GM23338 (cell line): ENCODE results near the gene CAMTA1.

Source experiments
- EZH2 ChIP-seq: fragments of 200-600 bp; sonication (generic); IDR thresholded peaks from one replicate; pipeline ENCODE4 v1.8.0; 2017; ENCODE audit warnings: antibody characterized with exemption, mild to moderate bottlenecking, low read depth; ENCODE audit not compliant: unreplicated experiment
- EZH2phosphoT487 ChIP-seq: fragments of 200-600 bp; sonication (generic); IDR thresholded peaks from one replicate; pipeline ENCODE4 v1.8.1; 2018; ENCODE audit warnings: antibody characterized with exemption; ENCODE audit not compliant: unreplicated experiment
- TF ChIP-seq, protein P1 (sequence below), 2 experiments: fragments of 200-600 bp in 1 of 2; sonication (generic) in 1 of 2; conservative IDR thresholded peaks; 2 replicates each; pipeline versions ENCODE4 v1.5.1 to v1.6.1; 2016 to 2017; ENCODE audit warnings: antibody characterized with exemption in 2 of 2, low read depth in 2 of 2, mild to moderate bottlenecking in 2 of 2, moderate library complexity in 1 of 2
- TF ChIP-seq, protein P2 (sequence below): IDR thresholded peaks from one replicate; pipeline ENCODE4 v1.6.1; 2018; ENCODE audit warnings: antibody characterized with exemption; ENCODE audit not compliant: unreplicated experiment

DNA sequence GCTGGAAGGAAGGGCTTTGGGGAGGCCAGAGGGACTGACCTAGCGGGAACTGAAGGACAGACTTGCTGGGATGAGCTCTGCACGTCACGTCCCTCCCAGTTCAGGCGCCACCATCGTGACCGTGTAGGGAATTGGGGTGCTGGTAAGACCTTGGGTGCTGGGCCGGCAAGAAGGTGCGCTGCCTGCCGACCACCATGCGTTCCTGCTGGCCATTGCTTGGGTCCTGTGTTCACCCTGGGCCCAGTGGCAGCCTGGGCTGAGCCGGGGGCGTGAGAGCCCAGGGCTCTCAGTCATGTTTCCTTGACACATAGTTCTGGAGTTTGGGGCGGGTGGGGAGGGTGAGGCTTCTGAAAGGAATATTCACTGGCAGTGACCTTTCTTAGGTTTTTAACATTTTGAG, 176.0 kb downstream of the CAMTA1 start:
- TF ChIP-seq, protein P1, sequence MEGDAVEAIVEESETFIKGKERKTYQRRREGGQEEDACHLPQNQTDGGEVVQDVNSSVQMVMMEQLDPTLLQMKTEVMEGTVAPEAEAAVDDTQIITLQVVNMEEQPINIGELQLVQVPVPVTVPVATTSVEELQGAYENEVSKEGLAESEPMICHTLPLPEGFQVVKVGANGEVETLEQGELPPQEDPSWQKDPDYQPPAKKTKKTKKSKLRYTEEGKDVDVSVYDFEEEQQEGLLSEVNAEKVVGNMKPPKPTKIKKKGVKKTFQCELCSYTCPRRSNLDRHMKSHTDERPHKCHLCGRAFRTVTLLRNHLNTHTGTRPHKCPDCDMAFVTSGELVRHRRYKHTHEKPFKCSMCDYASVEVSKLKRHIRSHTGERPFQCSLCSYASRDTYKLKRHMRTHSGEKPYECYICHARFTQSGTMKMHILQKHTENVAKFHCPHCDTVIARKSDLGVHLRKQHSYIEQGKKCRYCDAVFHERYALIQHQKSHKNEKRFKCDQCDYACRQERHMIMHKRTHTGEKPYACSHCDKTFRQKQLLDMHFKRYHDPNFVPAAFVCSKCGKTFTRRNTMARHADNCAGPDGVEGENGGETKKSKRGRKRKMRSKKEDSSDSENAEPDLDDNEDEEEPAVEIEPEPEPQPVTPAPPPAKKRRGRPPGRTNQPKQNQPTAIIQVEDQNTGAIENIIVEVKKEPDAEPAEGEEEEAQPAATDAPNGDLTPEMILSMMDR (conservative IDR thresholded peaks at IDR 0.05; ENCODE audit: low read depth in 2 of 2), result no peak
- TF ChIP-seq, protein P2, sequence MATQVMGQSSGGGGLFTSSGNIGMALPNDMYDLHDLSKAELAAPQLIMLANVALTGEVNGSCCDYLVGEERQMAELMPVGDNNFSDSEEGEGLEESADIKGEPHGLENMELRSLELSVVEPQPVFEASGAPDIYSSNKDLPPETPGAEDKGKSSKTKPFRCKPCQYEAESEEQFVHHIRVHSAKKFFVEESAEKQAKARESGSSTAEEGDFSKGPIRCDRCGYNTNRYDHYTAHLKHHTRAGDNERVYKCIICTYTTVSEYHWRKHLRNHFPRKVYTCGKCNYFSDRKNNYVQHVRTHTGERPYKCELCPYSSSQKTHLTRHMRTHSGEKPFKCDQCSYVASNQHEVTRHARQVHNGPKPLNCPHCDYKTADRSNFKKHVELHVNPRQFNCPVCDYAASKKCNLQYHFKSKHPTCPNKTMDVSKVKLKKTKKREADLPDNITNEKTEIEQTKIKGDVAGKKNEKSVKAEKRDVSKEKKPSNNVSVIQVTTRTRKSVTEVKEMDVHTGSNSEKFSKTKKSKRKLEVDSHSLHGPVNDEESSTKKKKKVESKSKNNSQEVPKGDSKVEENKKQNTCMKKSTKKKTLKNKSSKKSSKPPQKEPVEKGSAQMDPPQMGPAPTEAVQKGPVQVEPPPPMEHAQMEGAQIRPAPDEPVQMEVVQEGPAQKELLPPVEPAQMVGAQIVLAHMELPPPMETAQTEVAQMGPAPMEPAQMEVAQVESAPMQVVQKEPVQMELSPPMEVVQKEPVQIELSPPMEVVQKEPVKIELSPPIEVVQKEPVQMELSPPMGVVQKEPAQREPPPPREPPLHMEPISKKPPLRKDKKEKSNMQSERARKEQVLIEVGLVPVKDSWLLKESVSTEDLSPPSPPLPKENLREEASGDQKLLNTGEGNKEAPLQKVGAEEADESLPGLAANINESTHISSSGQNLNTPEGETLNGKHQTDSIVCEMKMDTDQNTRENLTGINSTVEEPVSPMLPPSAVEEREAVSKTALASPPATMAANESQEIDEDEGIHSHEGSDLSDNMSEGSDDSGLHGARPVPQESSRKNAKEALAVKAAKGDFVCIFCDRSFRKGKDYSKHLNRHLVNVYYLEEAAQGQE, result no peak
- TF ChIP-seq EZH2, result no peak
- no peak for TF ChIP-seq EZH2phosphoT487
